Measurements from ENCODE around the gene TBXAS1.

Gene TBXAS1

GRCh38 chr7:139829025-139829774, at the start of gene TBXAS1:
TSS of gene TBXAS1 (plus strand) at chr7:139829264. CDS start at chr7:139829391, 127 bp downstream.
- no peak for DNase-seq (ENCODE audit: low read depth)

- DNase-seq (ENCODE audit: low read depth) = no peak
These were observed 46.1 kb upstream of the TBXAS1 start for GRCh38 chr7:139782932-139783331.

- no peak for DNase-seq (ENCODE audit: low read depth)
These were observed 45.2 kb upstream of the TBXAS1 start for GRCh38 chr7:139783647-139784385.

- DNase-seq (ENCODE audit: low read depth) = no peak
These were observed 44.4 kb upstream of the TBXAS1 start for GRCh38 chr7:139784648-139785047.

- no peak for DNase-seq (ENCODE audit: low read depth)
These were observed 37.7 kb upstream of the TBXAS1 start for GRCh38 chr7:139791316-139791715.

- DNase-seq (ENCODE audit: low read depth) = no peak
These were observed 31.5 kb upstream of the TBXAS1 start for GRCh38 chr7:139797607-139798006.

- no peak for DNase-seq (ENCODE audit: low read depth)
These were observed 30.8 kb upstream of the TBXAS1 start for GRCh38 chr7:139798221-139798620.

- DNase-seq (ENCODE audit: low read depth) = no peak
These were observed 30.2 kb upstream of the TBXAS1 start for GRCh38 chr7:139798892-139799291.

GRCh38 chr7:139799586-139799985, 29.5 kb upstream of the TBXAS1 start:
- no peak for DNase-seq (ENCODE audit: low read depth)

GRCh38 chr7:139804571-139804970, 24.5 kb upstream of the TBXAS1 start:
- no peak for DNase-seq (ENCODE audit: low read depth)

GRCh38 chr7:139807009-139807408, 22.1 kb upstream of the TBXAS1 start:
- DNase-seq (ENCODE audit: low read depth) = no peak

GRCh38 chr7:139808427-139808826, 20.6 kb upstream of the TBXAS1 start:
- DNase-seq (ENCODE audit: low read depth) = no peak

GRCh38 chr7:139808846-139809442, 20.1 kb upstream of the TBXAS1 start:
- no peak for DNase-seq (ENCODE audit: low read depth)

- DNase-seq (ENCODE audit: low read depth) = no peak
These were observed 18.0 kb upstream of the TBXAS1 start for GRCh38 chr7:139811066-139811465.

GRCh38 chr7:139813151-139813550, 15.9 kb upstream of the TBXAS1 start:
- DNase-seq (ENCODE audit: low read depth) = no peak

GRCh38 chr7:139813689-139814088, 15.4 kb upstream of the TBXAS1 start:
- no peak for DNase-seq (ENCODE audit: low read depth)

- DNase-seq (ENCODE audit: low read depth) = no peak
These were observed 11.8 kb upstream of the TBXAS1 start for GRCh38 chr7:139817249-139817648.

- no peak for DNase-seq (ENCODE audit: low read depth)
These were observed 9.0 kb upstream of the TBXAS1 start for GRCh38 chr7:139820089-139820488.

- DNase-seq (ENCODE audit: low read depth) = no peak
These were observed 7.5 kb upstream of the TBXAS1 start for GRCh38 chr7:139821349-139822105.

- DNase-seq (ENCODE audit: low read depth) = no peak
These were observed 6.2 kb upstream of the TBXAS1 start for GRCh38 chr7:139822855-139823254.

GRCh38 chr7:139823959-139824521, 5.0 kb upstream of the TBXAS1 start:
- DNase-seq (ENCODE audit: low read depth) = no peak

- DNase-seq (ENCODE audit: low read depth) = no peak
These were observed 3.3 kb upstream of the TBXAS1 start for GRCh38 chr7:139825666-139826290.

Data from activated T-helper 9 cell treated with anti-CD3 and anti-CD28 coated beads, Interleukin-2, amount 50 U/mL, for 16 hours (primary cell).